Ascending aorta (tissue), 2 donors: ENCODE results near the gene DDI2. TPM values are rescaled to one million over a fixed set of nuclear protein-coding genes. Genes with fewer than 3 reads are reported as not detected.

ENCODE experiments used
- DNase-seq, 2 donors: peaks; one replicate each; pipeline ENCODE4 v3.0.0-alpha.2; 2019; ENCODE audit warnings: low spot score in 2 of 2
- H3K27ac ChIP-seq, 2 donors: fragments of 200-600 bp; sonication (generic); one replicate each; pipeline ENCODE4 v1.5.1; 2016 to 2017; ENCODE audit warnings: mild to moderate bottlenecking in 1 of 2
- H3K27me3 ChIP-seq: fragments of 200-600 bp; sonication (generic); one replicate; pipeline ENCODE4 v1.5.1; 2017
- H3K36me3 ChIP-seq, 2 donors: fragments of 200-600 bp; sonication (generic); one replicate each; pipeline ENCODE4 v1.5.1; 2016
- H3K4me1 ChIP-seq, 2 donors: fragments of 200-600 bp; sonication (generic); one replicate each; pipeline ENCODE4 v1.5.1; 2016 to 2017; ENCODE audit warnings: mild to moderate bottlenecking in 1 of 2
- H3K4me3 ChIP-seq, 2 donors: fragments of 200-600 bp; sonication (generic); one replicate each; pipeline ENCODE4 v1.5.1; 2016 to 2017; ENCODE audit warnings: mild to moderate bottlenecking in 1 of 2
- H3K9me3 ChIP-seq, 2 donors: fragments of 200-600 bp; sonication (generic); one replicate each; pipeline ENCODE4 v1.5.1; 2016
- intact Hi-C: fragments of 100-400 bp; cut with DNase I; formaldehyde crosslinking; loops from one replicate; pipeline ENCODE4 v1.15.1; 2023
- total RNA-seq: library from RNA; depleted of rRNA; stranded (reverse); fragments of >200 nt; gene quantifications from one replicate; pipeline ENCODE4 v1.1.0, GENCODE V29; 2016
- TF ChIP-seq, protein P1 (sequence below), 3 experiments: fragments of 200-600 bp in 2 of 3; fragments of 450-650 bp in 1 of 3; sonication (generic) in 2 of 3; IDR thresholded peaks; one replicate each; pipeline ENCODE4 v1.5.1; 2016 to 2019; ENCODE audit warnings: antibody characterized with exemption in 3 of 3, mild to moderate bottlenecking in 1 of 3, moderate library complexity in 1 of 3

The DDI2 gene
- total RNA-seq, 1 donor from 2014 or later: 13.0 TPM

GRCh38 chr1:15684042-15684461 lies 66.8 kb downstream of the DDI2 start, which contains the start of gene PLEKHM2:
PLEKHM2 (plus strand) TSS chr1:15684320; CDS start chr1:15684559, 239 bp downstream.
- H3K4me3 ChIP-seq: peak within 1 kb of the TSS; percentile 94 to 99
- DNase-seq: no peak
- no peaks in the 10 kb centered on the region for H3K9me3 ChIP-seq
- intact Hi-C loops: loop anchor here (2.0 to 5.0 kb wide), 3 partner anchors 19 to 67 kb away; partner anchors contain the start of genes DDI2 and SLC25A34
- H3K4me1 ChIP-seq: peaks cover 0 to 14% of the 10 kb centered on the region in 2 donors
- H3K36me3 ChIP-seq: no peaks in the 10 kb centered on the region
- H3K27ac ChIP-seq: peak within 1 kb of the TSS; percentile 97 to 99
- H3K27me3 ChIP-seq: no peaks in the 10 kb centered on the region
- TF ChIP-seq, protein P1, sequence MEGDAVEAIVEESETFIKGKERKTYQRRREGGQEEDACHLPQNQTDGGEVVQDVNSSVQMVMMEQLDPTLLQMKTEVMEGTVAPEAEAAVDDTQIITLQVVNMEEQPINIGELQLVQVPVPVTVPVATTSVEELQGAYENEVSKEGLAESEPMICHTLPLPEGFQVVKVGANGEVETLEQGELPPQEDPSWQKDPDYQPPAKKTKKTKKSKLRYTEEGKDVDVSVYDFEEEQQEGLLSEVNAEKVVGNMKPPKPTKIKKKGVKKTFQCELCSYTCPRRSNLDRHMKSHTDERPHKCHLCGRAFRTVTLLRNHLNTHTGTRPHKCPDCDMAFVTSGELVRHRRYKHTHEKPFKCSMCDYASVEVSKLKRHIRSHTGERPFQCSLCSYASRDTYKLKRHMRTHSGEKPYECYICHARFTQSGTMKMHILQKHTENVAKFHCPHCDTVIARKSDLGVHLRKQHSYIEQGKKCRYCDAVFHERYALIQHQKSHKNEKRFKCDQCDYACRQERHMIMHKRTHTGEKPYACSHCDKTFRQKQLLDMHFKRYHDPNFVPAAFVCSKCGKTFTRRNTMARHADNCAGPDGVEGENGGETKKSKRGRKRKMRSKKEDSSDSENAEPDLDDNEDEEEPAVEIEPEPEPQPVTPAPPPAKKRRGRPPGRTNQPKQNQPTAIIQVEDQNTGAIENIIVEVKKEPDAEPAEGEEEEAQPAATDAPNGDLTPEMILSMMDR (IDR thresholded peaks at IDR 0.05): no peak

DNA sequence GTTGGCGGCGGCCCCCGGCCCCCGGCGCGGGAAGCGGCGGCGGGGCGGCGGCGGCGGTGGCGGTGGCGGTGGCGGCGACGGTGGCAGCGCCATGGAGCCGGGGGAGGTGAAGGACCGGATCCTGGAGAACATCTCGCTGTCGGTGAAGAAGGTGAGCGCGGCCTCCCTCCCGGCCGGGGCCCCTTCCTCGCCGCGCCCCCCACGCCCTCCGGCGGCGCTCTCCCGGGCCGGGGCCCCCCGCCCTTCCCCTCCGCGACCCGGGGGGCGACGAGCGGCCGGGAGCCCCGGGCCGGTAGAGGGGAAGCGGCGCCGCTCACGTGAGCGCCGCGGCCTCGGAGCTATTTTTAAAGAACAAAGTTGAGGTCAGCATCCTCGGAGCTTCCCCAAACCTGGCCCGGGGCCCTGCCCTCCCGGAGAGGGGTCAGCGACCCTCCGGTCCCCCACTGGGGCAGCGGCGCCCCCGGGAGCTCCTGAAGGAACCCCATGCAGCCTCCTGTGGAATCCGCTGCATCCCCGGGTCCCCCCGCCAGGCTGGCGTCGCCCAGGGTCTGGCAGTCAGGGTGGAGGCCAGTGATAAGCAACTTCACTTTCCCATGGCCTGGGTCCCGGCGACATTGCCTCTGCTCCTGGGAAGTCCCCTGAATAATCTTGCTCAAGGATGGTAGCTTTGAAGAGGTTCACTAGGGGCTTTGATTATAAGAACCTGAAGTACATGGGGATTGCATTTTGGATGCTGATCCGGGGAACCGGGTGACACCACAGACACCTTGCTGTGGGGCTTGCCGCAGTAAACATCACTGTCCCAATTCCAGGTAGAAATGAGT lies 67.4 kb downstream of the DDI2 start:
- TF ChIP-seq, protein P1 (IDR thresholded peaks at IDR 0.05): no peak
- intact Hi-C loops: loop anchor here (2.0 to 5.0 kb wide), 3 partner anchors 18 to 67 kb away; partner anchors contain the start of genes DDI2 and SLC25A34
- Histone ChIP-seq H3K4me3 (peak overlapping the region; percentile 94 to 99), H3K27me3 (no peaks in the 10 kb centered on the region), H3K4me1 (peaks cover 0 to 14% of the 10 kb centered on the region in 2 donors), H3K9me3 (no peaks in the 10 kb centered on the region), H3K27ac (peak overlapping the region; percentile 97 to 99), H3K36me3 (peaks cover 0 to 4% of the 10 kb centered on the region in 2 donors)
- peak in 1 of 2 donors; percentile 81 for DNase-seq

- H3K36me3 ChIP-seq: peaks cover 0 to 4% of the 10 kb centered on the region in 2 donors
- intact Hi-C loops: loop anchor here (2.0 kb wide), 1 partner anchor 17 kb away; no protein-coding TSS in a partner anchor
- TF ChIP-seq, protein P1 (IDR thresholded peaks at IDR 0.05): no peak
- H3K4me3 ChIP-seq: peak overlapping the region; percentile 94 to 99
- peaks cover 0 to 15% of the 10 kb centered on the region in 2 donors for H3K4me1 ChIP-seq
- DNase-seq: no peak
- H3K27me3 ChIP-seq: no peaks in the 10 kb centered on the region
- no peaks in the 10 kb centered on the region for H3K9me3 ChIP-seq
- peak overlapping the region; percentile 97 to 99 for H3K27ac ChIP-seq
Measured at GRCh38 chr1:15685820-15686219, 68.6 kb downstream of the DDI2 start.

DNA sequence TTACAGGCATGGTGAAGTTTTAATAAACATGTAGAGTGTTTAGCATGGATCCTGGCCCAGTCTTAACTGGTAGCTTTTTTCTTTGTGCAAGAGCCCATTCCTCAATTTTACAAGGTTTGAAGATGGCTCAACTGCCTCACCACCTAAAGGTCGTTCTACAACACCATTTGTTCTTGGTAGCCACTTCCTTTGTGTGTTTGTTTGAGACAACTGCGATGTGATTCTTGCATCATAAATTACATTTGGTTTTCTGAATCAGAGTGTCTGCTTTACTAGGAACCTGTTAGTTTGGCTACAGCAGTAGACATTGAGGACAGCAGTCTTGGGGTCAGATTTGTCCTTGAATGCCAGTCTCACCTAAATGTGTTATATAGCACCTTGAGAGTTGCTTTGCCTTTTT lies 70.2 kb downstream of the DDI2 start:
- Histone ChIP-seq H3K27me3 (no peaks in the 10 kb centered on the region), H3K4me3 (no peak overlapping the region), H3K4me1 (peaks cover 0 to 29% of the 10 kb centered on the region in 2 donors), H3K9me3 (no peaks in the 10 kb centered on the region), H3K27ac (no peak overlapping the region), H3K36me3 (peaks cover 0 to 4% of the 10 kb centered on the region in 2 donors)
- intact Hi-C loops: no loop called here
- TF ChIP-seq, protein P1 (IDR thresholded peaks at IDR 0.05): no peak
- no peak for DNase-seq

- H3K9me3 ChIP-seq: no peaks in the 10 kb centered on the region
- peak overlapping the region; percentile 54 to 66 for H3K27ac ChIP-seq
- TF ChIP-seq, protein P1 (IDR thresholded peaks at IDR 0.05): no peak
- H3K27me3 ChIP-seq: no peaks in the 10 kb centered on the region
- H3K4me1 ChIP-seq: peaks cover 0 to 32% of the 10 kb centered on the region in 2 donors
- H3K36me3 ChIP-seq: peaks cover 0 to 4% of the 10 kb centered on the region in 2 donors
- no peak overlapping the region for H3K4me3 ChIP-seq
- intact Hi-C loops: no loop called here
- DNase-seq: no peak
Measured at GRCh38 chr1:15690317-15690716, 73.1 kb downstream of the DDI2 start.
